ENCODE results near the gene LRMDA.

DNA sequence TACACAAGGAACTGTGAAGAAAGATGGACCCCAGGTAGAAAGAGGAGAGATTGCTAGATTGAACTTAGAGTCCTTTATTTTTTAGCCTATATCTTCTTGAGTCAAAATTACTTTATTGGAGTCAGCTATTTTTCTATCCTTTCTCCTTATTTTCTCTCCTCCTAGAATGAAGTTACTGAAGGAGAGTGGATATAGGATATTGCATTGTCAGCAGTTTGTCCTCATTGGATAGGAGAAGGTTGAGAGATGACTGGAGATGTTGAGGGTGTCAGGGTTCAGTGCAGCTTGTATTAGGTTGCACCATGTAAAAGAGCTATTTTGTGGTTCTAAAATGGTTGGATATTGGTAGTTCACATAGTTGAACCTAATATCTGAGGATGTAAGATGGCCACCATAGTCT, 5.5 kb downstream of the LRMDA start:
- TF ChIP-seq, protein P1, sequence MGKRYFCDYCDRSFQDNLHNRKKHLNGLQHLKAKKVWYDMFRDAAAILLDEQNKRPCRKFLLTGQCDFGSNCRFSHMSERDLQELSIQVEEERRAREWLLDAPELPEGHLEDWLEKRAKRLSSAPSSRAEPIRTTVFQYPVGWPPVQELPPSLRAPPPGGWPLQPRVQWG (CRISPR knock-in tag; IDR thresholded peaks at IDR 0.05; ENCODE audit: borderline replicate concordance, low read depth), result no peak
- TF ChIP-seq, protein P2, sequence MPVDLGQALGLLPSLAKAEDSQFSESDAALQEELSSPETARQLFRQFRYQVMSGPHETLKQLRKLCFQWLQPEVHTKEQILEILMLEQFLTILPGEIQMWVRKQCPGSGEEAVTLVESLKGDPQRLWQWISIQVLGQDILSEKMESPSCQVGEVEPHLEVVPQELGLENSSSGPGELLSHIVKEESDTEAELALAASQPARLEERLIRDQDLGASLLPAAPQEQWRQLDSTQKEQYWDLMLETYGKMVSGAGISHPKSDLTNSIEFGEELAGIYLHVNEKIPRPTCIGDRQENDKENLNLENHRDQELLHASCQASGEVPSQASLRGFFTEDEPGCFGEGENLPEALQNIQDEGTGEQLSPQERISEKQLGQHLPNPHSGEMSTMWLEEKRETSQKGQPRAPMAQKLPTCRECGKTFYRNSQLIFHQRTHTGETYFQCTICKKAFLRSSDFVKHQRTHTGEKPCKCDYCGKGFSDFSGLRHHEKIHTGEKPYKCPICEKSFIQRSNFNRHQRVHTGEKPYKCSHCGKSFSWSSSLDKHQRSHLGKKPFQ (CRISPR knock-in tag; IDR thresholded peaks at IDR 0.05; ENCODE audit: insufficient replicate concordance), result no peak
- TF ChIP-seq, protein P3, sequence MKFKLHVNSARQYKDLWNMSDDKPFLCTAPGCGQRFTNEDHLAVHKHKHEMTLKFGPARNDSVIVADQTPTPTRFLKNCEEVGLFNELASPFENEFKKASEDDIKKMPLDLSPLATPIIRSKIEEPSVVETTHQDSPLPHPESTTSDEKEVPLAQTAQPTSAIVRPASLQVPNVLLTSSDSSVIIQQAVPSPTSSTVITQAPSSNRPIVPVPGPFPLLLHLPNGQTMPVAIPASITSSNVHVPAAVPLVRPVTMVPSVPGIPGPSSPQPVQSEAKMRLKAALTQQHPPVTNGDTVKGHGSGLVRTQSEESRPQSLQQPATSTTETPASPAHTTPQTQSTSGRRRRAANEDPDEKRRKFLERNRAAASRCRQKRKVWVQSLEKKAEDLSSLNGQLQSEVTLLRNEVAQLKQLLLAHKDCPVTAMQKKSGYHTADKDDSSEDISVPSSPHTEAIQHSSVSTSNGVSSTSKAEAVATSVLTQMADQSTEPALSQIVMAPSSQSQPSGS (CRISPR knock-in tag; IDR thresholded peaks at IDR 0.05), result no peak
- TF ChIP-seq CREB1 (IDR thresholded peaks at IDR 0.05) (no peak), CREB1 (CRISPR knock-in tag; IDR thresholded peaks at IDR 0.05) (no peak), ZNF616 (CRISPR knock-in tag; IDR thresholded peaks at IDR 0.05; ENCODE audit: low read depth) (no peak), FOXA1 (IDR thresholded peaks at IDR 0.05) (no peak), FOXA1 (CRISPR knock-in tag; IDR thresholded peaks at IDR 0.05) (no peak), ZNF558 (CRISPR knock-in tag; IDR thresholded peaks at IDR 0.05; ENCODE audit: borderline replicate concordance) (no peak), TBP (CRISPR knock-in tag; IDR thresholded peaks at IDR 0.05) (no peak), EZH2 (conservative IDR thresholded peaks at IDR 0.05; ENCODE audit: low read depth, low read length) (no peak)
- TF ChIP-seq, protein P4, sequence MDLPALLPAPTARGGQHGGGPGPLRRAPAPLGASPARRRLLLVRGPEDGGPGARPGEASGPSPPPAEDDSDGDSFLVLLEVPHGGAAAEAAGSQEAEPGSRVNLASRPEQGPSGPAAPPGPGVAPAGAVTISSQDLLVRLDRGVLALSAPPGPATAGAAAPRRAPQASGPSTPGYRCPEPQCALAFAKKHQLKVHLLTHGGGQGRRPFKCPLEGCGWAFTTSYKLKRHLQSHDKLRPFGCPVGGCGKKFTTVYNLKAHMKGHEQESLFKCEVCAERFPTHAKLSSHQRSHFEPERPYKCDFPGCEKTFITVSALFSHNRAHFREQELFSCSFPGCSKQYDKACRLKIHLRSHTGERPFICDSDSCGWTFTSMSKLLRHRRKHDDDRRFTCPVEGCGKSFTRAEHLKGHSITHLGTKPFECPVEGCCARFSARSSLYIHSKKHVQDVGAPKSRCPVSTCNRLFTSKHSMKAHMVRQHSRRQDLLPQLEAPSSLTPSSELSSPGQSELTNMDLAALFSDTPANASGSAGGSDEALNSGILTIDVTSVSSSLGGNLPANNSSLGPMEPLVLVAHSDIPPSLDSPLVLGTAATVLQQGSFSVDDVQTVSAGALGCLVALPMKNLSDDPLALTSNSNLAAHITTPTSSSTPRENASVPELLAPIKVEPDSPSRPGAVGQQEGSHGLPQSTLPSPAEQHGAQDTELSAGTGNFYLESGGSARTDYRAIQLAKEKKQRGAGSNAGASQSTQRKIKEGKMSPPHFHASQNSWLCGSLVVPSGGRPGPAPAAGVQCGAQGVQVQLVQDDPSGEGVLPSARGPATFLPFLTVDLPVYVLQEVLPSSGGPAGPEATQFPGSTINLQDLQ (CRISPR knock-in tag; IDR thresholded peaks at IDR 0.05), result no peak

Measured in HepG2 (cell line).